ENCODE data around the gene PAIP2B.

PAIP2B gene, protein sequence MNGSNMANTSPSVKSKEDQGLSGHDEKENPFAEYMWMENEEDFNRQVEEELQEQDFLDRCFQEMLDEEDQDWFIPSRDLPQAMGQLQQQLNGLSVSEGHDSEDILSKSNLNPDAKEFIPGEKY

DNA sequence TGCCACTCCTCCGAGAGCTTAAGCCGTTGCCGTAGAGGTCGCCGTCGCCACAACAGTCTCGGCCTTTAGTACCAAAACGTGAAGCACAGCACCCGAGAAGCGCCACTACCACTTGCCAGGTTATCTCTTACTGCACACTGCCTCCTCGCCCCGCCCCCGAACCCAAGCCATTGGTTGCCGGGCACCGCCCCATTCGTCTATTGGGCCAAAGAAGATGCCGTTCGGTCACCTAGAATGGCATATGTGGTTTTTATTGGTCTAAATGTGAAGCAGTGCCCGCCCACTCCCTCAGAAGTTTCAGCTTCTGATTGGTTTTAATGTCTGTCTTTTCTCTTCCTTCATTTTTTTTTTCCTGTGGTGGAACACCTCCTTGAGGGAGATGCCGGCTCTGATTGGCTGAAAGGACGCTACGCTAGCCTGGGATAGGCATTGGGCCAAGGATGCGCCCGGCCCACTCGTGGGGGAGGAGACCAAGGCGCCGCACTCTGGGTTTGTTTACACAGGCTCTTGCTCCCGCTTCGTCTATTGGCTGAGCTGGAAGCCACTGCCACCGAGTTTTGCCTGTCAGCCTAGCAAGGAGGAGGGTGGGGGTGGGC lies at the start of gene PAIP2B:
PAIP2B (minus strand) TSS at position 139 of the 596 bp plus-strand sequence. CDS start 24,514 bp downstream, outside the sequence.
- Mint-ChIP-seq H3K4me1 (peaks cover 8% of the 10 kb centered on the region), H3K27ac (peak within 1 kb of the TSS; percentile 48), H3K4me3 (peak within 1 kb of the TSS; percentile 83), H3K9me3 (no peaks in the 10 kb centered on the region), H3K36me3 (peaks cover 8% of the 10 kb centered on the region)
- DNase-seq (ENCODE audit: low spot score in 2 of 2): peak; percentile 80 to 96
- ATAC-seq: peak; percentile 97

DNA sequence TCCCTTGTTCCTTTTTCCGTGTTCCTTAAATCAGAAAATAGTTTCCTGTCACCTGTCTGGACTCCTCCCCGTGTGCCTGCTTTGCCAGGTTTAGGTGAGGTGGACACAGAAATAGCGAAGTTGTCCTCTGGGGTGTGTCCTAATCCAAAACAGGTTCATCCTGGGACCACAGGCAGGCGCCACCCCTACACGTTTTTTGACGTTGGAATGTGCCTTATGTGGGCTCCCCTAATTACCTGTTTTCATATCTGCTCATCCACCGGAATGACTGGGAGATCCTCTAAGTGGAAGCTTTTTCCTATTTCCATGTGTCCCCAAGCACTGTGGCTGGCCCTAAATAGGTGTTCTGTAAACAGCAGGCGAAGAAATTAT lies 49.0 kb upstream of the PAIP2B start:
- DNase-seq (ENCODE audit: low spot score in 2 of 2) (no peak), ATAC-seq (no peak)
- Mint-ChIP-seq H3K27ac (no peak overlapping the region), H3K36me3 (no peaks in the 10 kb centered on the region), H3K9me3 (no peaks in the 10 kb centered on the region), H3K4me3 (peak overlapping the region; percentile 65), H3K4me1 (peaks cover 11% of the 10 kb centered on the region)

DNA sequence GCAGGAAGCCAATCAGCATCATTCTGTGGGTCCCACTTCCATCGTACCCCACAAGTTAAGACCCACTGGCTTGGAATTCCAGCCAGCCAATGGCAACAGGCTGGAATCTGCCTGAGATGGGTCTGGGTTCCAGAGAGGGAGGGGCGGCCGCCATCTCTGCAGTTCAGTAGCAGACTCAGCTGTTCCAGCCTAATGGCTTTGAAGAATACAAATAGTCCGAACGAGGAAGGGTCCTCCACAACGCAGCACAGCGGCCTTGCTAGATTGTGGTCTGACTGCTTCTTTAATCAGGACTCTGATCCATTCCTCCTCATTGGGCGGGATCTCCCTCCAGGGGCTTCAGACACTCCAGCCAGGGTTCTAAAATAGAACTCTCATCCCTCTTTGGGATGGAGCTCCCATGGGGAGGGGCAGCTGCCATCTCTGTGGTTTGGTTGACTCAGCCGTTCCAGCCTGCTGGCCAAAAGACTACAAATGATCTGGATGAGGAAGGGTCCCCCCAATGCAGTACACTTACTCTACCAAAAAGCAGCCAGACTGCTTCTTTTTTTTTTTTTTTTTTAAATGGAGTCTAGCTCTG lies 42.7 kb upstream of the PAIP2B start:
- no peaks in the 10 kb centered on the region for H3K4me1 Mint-ChIP-seq
- DNase-seq (ENCODE audit: low spot score in 2 of 2) (no peak), ATAC-seq (no peak)
- no peak overlapping the region for H3K4me3 Mint-ChIP-seq
- no peak overlapping the region for H3K27ac Mint-ChIP-seq
- H3K36me3 Mint-ChIP-seq: no peaks in the 10 kb centered on the region
- H3K9me3 Mint-ChIP-seq: no peaks in the 10 kb centered on the region

DNA sequence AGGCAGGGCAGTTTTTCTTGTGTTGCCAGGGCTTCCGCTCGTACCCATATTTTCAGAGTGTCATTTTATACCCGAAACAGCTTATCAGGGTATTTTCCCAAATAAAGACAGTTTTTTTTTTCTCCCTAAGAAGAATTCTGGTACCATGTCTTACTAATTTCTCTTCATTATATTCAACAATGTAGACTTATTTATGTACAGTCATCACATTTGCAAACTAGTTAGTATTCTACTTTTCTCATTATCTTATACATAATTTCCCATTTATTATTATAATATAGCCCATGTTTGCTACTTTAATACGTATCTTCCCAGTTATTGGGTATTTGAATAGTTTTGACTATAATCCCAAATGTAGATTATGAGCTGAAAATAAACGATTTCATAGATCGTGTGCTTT lies 36.5 kb upstream of the PAIP2B start:
- H3K36me3 Mint-ChIP-seq: no peaks in the 10 kb centered on the region
- H3K4me3 Mint-ChIP-seq: no peak overlapping the region
- H3K9me3 Mint-ChIP-seq: no peaks in the 10 kb centered on the region
- DNase-seq (ENCODE audit: low spot score in 2 of 2) (no peak), ATAC-seq (no peak)
- H3K27ac Mint-ChIP-seq: no peak overlapping the region
- no peaks in the 10 kb centered on the region for H3K4me1 Mint-ChIP-seq

DNA sequence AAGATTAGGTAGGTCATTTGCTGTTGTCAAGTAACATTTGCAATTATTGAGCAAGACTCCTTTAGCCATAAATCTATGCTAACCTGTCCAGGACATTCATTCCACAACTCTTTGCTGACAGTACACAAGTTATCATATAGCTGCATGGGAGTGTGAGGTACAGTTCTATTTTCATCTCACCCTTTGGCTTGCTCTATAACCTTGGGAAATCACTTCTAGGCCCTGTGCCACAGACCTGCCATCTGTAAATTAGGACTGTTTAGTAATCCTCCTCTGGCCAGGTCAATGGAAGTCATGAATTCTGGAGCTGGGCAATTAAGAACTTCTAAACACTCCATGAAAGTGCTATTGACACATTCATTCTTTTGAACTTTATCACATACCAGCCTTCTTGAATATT lies 34.6 kb upstream of the PAIP2B start:
- Mint-ChIP-seq H3K4me1 (no peaks in the 10 kb centered on the region), H3K36me3 (no peaks in the 10 kb centered on the region), H3K9me3 (no peaks in the 10 kb centered on the region), H3K4me3 (no peak overlapping the region), H3K27ac (no peak overlapping the region)
- DNase-seq (ENCODE audit: low spot score in 2 of 2) (no peak), ATAC-seq (no peak)

DNA sequence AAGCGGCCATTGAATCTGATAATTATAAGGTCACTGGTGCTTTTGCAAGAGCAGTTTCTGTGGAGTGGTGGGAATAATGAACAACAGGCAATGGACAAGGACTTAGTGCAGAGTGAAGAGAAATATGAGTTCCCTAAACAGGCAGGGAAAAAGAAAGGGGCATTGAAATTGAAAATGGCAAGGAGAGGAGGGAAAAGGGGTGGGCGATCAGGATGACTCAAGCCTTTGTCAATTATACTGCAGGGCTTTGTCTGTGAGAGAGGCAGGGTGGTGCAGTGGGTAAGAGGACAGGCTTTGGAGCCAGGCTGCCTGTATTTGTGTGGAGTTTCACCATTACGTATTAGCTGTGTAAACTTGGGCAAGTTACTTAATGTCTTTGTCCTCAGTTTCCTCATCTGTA lies 29.5 kb upstream of the PAIP2B start:
- Mint-ChIP-seq H3K4me3 (no peak overlapping the region), H3K36me3 (no peaks in the 10 kb centered on the region), H3K4me1 (peaks cover 3% of the 10 kb centered on the region), H3K9me3 (no peaks in the 10 kb centered on the region), H3K27ac (no peak overlapping the region)
- no peak for DNase-seq (ENCODE audit: low spot score in 2 of 2)
- ATAC-seq: no peak

DNA sequence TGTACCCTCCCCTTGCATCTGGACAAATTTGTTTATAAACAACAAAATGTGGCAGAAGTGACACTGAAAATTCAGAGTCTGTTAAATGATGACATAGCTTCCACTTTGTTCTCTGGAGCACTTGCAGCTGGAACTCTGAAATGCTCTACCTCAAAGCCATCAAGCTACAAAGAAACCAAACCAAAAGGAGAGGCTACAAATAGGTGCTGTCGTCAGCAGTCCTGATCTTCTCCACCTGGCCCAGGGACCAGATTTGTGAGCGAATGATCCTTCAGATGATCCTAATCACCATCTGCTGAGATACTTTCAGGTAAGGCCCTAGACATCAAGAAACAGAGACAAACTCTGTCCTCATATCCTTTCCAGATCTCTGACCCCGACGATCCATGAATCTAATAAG lies 27.9 kb upstream of the PAIP2B start:
- peaks cover 5% of the 10 kb centered on the region for H3K4me1 Mint-ChIP-seq
- H3K4me3 Mint-ChIP-seq: no peak overlapping the region
- no peaks in the 10 kb centered on the region for H3K36me3 Mint-ChIP-seq
- DNase-seq (ENCODE audit: low spot score in 2 of 2): no peak
- H3K9me3 Mint-ChIP-seq: peaks cover 3% of the 10 kb centered on the region
- H3K27ac Mint-ChIP-seq: no peak overlapping the region
- no peak for ATAC-seq

DNA sequence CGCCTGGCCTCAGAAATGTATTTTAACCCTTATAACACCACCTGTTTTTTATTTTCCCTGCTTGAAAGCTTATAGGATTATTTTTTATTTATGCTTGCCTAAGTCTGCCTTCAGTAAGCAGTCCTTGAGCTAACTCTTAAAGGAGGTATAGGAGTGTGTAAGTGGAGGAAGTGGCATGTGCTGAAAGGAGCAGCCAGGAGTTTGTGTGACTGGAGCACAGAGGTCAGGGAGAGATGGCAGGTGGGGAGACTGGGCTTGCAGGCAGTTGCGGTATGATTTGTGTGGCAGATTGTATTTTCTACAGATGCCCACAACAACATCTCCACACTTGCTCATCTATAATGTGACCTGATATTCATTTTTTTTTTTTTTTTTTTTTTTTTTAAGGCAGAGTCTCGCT lies 27.2 kb upstream of the PAIP2B start:
- Mint-ChIP-seq H3K36me3 (no peaks in the 10 kb centered on the region), H3K4me1 (peaks cover 5% of the 10 kb centered on the region), H3K4me3 (no peak overlapping the region), H3K27ac (no peak overlapping the region), H3K9me3 (peaks cover 3% of the 10 kb centered on the region)
- DNase-seq (ENCODE audit: low spot score in 2 of 2) (no peak), ATAC-seq (no peak)

DNA sequence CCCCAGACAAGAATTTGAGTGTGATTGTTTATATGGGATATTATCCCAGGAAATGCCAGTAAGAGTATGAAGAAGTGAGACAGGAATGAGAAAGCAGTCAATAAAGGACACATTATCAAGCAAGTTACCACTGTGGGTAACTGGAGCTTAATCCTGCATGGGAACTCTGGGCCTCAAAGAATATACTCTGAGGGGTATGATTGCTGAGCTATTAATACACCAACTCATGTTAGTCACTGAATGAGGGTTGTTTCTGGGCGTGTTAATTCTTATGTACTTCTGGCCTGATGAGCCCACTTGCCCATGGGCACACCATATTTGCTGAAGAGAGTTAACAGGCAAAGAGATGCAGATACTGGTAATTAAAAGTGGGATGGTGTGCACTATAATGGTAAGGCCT lies 26.6 kb upstream of the PAIP2B start:
- peaks cover 5% of the 10 kb centered on the region for H3K4me1 Mint-ChIP-seq
- ATAC-seq (no peak), DNase-seq (ENCODE audit: low spot score in 2 of 2) (no peak)

DNA sequence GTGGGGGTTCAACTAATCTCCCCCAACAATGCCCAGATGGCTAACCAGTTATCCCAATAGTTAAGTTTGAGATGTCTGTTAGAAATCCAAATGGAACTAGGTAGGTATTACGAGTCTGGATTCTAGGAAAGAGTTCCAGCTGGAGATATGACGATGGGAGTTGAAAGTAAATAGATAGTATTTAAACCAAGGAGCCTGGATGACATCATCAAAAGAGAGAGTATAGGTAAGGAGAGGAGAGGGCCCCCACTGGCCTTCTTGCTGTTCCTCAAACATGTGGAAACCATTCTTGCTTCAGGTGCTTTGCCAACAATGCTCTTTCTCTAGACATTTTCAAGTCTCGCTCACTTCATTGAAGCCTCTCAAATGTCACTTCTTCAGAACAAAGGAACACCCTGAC lies 26.0 kb upstream of the PAIP2B start:
- Mint-ChIP-seq H3K4me3 (no peak overlapping the region), H3K36me3 (no peaks in the 10 kb centered on the region), H3K9me3 (peaks cover 3% of the 10 kb centered on the region), H3K4me1 (peaks cover 5% of the 10 kb centered on the region), H3K27ac (no peak overlapping the region)
- no peak for ATAC-seq
- no peak for DNase-seq (ENCODE audit: low spot score in 2 of 2)

More for the DNA sequence above, 26.6 kb upstream of the PAIP2B start:
- Mint-ChIP-seq H3K4me3 (no peak overlapping the region), H3K27ac (no peak overlapping the region), H3K36me3 (no peaks in the 10 kb centered on the region), H3K9me3 (peaks cover 3% of the 10 kb centered on the region)

DNA sequence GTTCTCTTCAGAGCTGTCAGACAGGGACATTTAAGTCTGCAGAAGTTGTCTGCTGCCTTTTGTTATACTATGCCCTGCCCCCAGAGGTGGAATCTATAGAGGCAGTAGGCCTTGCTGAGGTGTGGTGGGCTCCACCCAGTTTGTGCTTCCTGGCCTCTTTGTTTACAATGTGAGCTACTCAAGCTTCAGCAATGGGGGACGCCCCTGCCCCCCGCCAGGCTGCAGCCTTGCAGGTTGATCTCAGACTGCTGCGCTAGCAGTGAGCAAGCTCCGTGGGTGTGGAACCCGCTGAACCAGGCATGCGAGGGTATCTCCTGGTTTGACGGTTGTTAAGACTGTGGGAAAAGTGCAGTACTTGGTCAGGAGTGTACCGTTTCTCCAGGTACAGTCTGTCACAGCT lies 24.0 kb upstream of the PAIP2B start:
- H3K27ac Mint-ChIP-seq: no peak overlapping the region
- DNase-seq (ENCODE audit: low spot score in 2 of 2) (no peak), ATAC-seq (no peak)
- no peaks in the 10 kb centered on the region for H3K36me3 Mint-ChIP-seq
- H3K9me3 Mint-ChIP-seq: peaks cover 3% of the 10 kb centered on the region
- peaks cover 5% of the 10 kb centered on the region for H3K4me1 Mint-ChIP-seq
- no peak overlapping the region for H3K4me3 Mint-ChIP-seq

DNA sequence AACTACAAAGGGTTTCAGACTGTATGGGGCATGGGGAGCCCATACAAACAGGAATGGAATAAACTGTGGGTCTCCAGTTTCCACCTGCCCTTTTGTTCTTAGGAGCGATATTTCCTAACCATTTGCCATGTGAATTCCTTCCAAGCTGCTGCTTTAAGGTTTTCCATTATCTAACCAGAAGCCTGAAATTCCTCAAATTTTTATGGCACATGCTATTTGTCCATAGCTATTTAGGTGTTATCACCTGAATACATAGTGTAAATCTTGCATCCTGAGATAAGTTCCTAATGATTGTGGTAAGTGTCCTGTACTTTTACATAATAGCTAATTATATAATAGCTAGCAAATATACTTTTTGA lies 17.4 kb upstream of the PAIP2B start:
- H3K9me3 Mint-ChIP-seq: no peaks in the 10 kb centered on the region
- H3K27ac Mint-ChIP-seq: no peak overlapping the region
- no peaks in the 10 kb centered on the region for H3K4me1 Mint-ChIP-seq
- DNase-seq (ENCODE audit: low spot score in 2 of 2) (no peak), ATAC-seq (no peak)
- H3K4me3 Mint-ChIP-seq: no peak overlapping the region
- H3K36me3 Mint-ChIP-seq: peaks cover 5% of the 10 kb centered on the region

DNA sequence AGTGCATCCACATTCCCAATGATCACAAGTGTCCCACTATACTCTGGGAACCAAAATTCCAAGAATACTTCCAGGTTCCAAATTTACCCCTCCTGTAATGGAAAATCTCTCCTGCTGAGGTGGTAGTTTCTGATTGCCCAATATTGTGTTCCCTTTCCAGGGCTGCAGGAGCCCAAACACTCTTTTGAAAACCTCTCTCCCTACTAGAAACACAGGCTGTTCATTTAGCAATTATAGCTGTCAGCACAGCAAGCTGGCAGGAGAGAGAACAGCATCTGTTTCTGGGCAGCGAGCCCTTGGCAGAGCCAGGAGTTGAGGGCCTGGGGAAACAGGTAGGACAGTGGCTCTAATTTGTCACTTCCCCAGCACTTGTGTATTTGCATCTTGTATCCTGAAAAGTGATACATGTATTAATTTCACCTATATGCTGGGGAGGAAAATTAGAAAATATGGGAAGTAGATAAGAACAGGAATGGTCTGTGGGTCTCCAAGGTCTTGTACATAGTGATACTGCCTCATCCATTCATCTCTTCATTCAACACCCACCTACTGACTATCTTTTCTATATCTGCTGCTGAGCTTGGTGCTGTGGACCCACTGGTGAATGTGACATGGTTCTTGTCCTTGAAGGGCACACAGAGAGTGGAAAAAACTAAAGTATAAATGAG lies 16.9 kb upstream of the PAIP2B start:
- H3K9me3 Mint-ChIP-seq: no peaks in the 10 kb centered on the region
- no peak overlapping the region for H3K4me3 Mint-ChIP-seq
- DNase-seq (ENCODE audit: low spot score in 2 of 2) (no peak), ATAC-seq (no peak)
- peaks cover 5% of the 10 kb centered on the region for H3K36me3 Mint-ChIP-seq
- no peak overlapping the region for H3K27ac Mint-ChIP-seq
- no peaks in the 10 kb centered on the region for H3K4me1 Mint-ChIP-seq

DNA sequence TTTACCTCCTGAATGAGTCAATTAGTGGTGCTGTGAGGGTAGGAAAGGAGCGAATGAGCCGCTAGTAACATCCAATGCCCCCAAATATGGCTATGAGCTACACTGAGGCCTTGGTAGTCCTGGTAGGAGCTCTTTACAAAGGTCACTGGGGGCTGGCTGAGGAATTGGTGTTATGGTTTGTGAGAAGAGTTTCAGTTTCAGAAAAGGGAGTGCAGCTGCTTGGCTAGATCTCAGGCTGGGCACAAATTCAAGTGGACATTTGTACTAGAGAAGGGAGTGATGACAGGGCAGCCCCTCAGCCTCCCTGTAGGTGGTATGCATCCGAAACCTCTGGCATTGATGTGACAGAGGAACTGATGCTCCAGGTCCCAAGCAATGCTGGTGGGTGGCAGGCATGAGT lies 13.9 kb upstream of the PAIP2B start:
- Mint-ChIP-seq H3K9me3 (no peaks in the 10 kb centered on the region), H3K4me1 (no peaks in the 10 kb centered on the region), H3K36me3 (peaks cover 5% of the 10 kb centered on the region), H3K4me3 (no peak overlapping the region), H3K27ac (no peak overlapping the region)
- no peak for DNase-seq (ENCODE audit: low spot score in 2 of 2)
- ATAC-seq: no peak

DNA sequence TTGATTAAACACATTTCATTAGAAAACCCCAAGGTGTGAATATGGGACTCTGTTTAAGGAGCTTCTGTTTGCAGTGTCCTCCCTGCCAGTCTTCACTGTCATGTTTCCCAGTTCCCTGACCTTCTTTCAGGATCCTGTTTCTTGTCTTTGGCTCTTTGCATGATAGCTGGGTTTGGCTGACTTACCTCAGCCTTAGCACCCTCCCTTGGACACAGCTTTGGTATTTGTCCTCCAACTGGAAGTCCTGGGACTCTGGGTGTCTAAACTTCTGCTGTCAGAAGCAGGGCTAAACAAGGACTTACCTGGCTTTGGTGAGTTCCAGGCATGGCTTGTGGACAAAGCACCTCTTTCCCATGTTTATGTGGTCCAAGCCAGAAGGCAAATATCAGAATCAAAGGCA lies 11.2 kb upstream of the PAIP2B start:
- ATAC-seq (no peak), DNase-seq (ENCODE audit: low spot score in 2 of 2) (no peak)
- H3K9me3 Mint-ChIP-seq: no peaks in the 10 kb centered on the region
- no peaks in the 10 kb centered on the region for H3K4me1 Mint-ChIP-seq
- H3K4me3 Mint-ChIP-seq: no peak overlapping the region
- peaks cover 5% of the 10 kb centered on the region for H3K36me3 Mint-ChIP-seq
- no peak overlapping the region for H3K27ac Mint-ChIP-seq

DNA sequence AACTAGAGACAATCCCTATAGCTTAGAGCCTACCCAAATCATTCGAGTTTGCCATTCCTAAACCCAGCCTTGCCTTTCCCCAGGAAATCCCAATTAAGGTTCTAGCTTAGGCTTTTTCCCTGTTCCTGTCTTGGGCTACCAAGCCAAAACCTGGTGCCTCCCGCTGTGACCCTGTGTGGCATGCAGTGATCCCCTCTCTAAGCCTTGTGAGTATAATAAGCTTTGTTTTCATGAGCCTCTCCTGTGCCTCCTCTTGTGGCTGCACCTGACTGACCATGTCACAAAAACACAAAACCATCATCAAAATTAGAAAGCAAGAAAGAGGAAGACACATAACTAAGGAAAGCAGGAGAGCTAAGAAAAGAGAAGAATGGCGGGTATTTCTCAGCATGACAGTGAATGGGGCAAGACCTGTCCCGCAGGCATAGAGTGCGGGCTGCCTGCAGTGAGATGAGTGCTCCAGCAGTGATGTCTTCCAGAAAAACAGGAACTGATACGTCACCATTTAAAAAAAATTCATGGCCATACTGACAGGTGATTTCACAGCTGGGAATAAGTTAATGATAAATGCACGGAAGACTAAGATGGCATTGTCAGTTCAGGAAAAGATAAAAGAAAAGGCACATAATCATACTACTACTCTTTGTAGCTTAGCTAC lies 9.2 kb upstream of the PAIP2B start:
- Mint-ChIP-seq H3K36me3 (peaks cover 5% of the 10 kb centered on the region), H3K27ac (no peak overlapping the region), H3K4me3 (no peak overlapping the region), H3K4me1 (no peaks in the 10 kb centered on the region), H3K9me3 (peaks cover 3% of the 10 kb centered on the region)
- no peak for ATAC-seq
- DNase-seq (ENCODE audit: low spot score in 2 of 2): no peak

Data from stimulated activated effector memory CD8-positive, alpha-beta T cell treated with anti-CD3 and anti-CD28 coated beads, Interleukin-12 subunit alpha, Interleukin-12 subunit beta, amount 100 ng/mL, for 72 hours (primary cell).